Measurements from ENCODE around the gene GRIPAP1. TPM values are rescaled to one million over a fixed set of nuclear protein-coding genes. Genes with fewer than 3 reads are reported as not detected.
A peak's percentile ranks its signal among the peaks of the same experiment; 100 is the strongest.

Gene GRIPAP1
- total RNA-seq, 5 donors from 2014 or later (not counting 1 experiment from before 2014, with no cell fraction given), result 85.2 to 123 (median 104) TPM

GRCh38 chrX:48942895-48943294 lies 59.2 kb downstream of the GRIPAP1 start:
- Histone ChIP-seq H3K4me3 (ENCODE audit: control insufficient read depth in 1 of 2, extremely low read depth in 1 of 2, low read length in 1 of 2) (no peak overlapping the region), H3K9me3 (no peaks in the 10 kb centered on the region), H3K27ac (ENCODE audit: low read length) (peak overlapping the region; percentile 38), H3K4me1 (ENCODE audit: control insufficient read depth in 1 of 2, extremely low read depth in 1 of 2, insufficient read depth in 2 of 2, low read length in 2 of 2) (peaks cover 12 to 77% of the 10 kb centered on the region in 2 experiments), H3K27me3 (replicated peaks in 1 of 2; ENCODE audit: control insufficient read depth in 2 of 2, extremely low read depth in 1 of 2, insufficient read depth in 2 of 2, low read length in 1 of 2) (no peaks in the 10 kb centered on the region), H3K36me3 (ENCODE audit: control insufficient read depth in 2 of 2, extremely low read depth in 1 of 2, insufficient read depth in 1 of 2, low read length in 1 of 2) (peaks cover 0 to 18% of the 10 kb centered on the region in 2 donors)
- DNase-seq (no peak), ATAC-seq (replicated peaks in 1 of 4) (no peak)
- POLR2A ChIA-PET, result no interaction called here
- Mint-ChIP-seq H3K27ac (peak overlapping the region; percentile 90 to 95), H3K27me3 (no peaks in the 10 kb centered on the region), H3K4me3 (peak overlapping the region in 2 of 3 donors; percentile 48 to 58), H3K4me1 (peaks cover 81 to 83% (median 81%) of the 10 kb centered on the region in 3 donors), H3K9me3 (no peaks in the 10 kb centered on the region), H3K36me3 (peaks cover 16% of the 10 kb centered on the region)
- CTCF ChIA-PET, result interaction anchor here (0.6 to 1.3 kb wide), 2 partner anchors 22 to 141 kb away, joined by 3 to 4 read pairs; partner anchors contain the start of gene HDAC6 (in 1 of the 2)
- no CpG with 5 or more reads among the region's 2 CpGs for WGBS (ENCODE audit: insufficient coverage)

- Histone ChIP-seq H3K27ac (ENCODE audit: low read length) (peak overlapping the region; percentile 98), H3K36me3 (ENCODE audit: control insufficient read depth in 2 of 2, extremely low read depth in 1 of 2, insufficient read depth in 1 of 2, low read length in 1 of 2) (peaks cover 0 to 12% of the 10 kb centered on the region in 2 donors), H3K4me1 (ENCODE audit: control insufficient read depth in 1 of 2, extremely low read depth in 1 of 2, insufficient read depth in 2 of 2, low read length in 2 of 2) (peaks cover 24 to 89% of the 10 kb centered on the region in 2 experiments), H3K27me3 (replicated peaks in 1 of 2; ENCODE audit: control insufficient read depth in 2 of 2, extremely low read depth in 1 of 2, insufficient read depth in 2 of 2, low read length in 1 of 2) (no peaks in the 10 kb centered on the region), H3K9me3 (no peaks in the 10 kb centered on the region), H3K4me3 (ENCODE audit: control insufficient read depth in 1 of 2, extremely low read depth in 1 of 2, low read length in 1 of 2) (no peak overlapping the region)
- no CpG with 5 or more reads among the region's 2 CpGs for WGBS (ENCODE audit: insufficient coverage)
- no peak for ATAC-seq (replicated peaks in 1 of 4)
- H3K9me3 Mint-ChIP-seq, result no peaks in the 10 kb centered on the region
- H3K27me3 Mint-ChIP-seq, result no peaks in the 10 kb centered on the region
- peaks cover 88 to 93% (median 90%) of the 10 kb centered on the region in 3 donors for H3K4me1 Mint-ChIP-seq
- no peak for DNase-seq
- peak overlapping the region; percentile 92 to 99 for H3K27ac Mint-ChIP-seq
- H3K36me3 Mint-ChIP-seq, result peaks cover 18% of the 10 kb centered on the region
- ChIA-PET CTCF (interaction anchor here (0.8 to 2.2 kb wide), 6 partner anchors 9 to 292 kb away, joined by 3 to 7 read pairs (median 4); no protein-coding TSS in a partner anchor), POLR2A (interaction anchor here (0.6 to 3.5 kb wide), 6 partner anchors 12 to 702 kb away, joined by 3 to 23 read pairs (median 4); partner anchors contain the start of genes OTUD5 (in 1 of the 2), PQBP1 (in 1 of the 2) and TIMM17B (in 1 of the 2))
- H3K4me3 Mint-ChIP-seq, result peak overlapping the region in 2 of 3 donors; percentile 70 to 76
Observed at GRCh38 chrX:48940404-48940955, 61.6 kb downstream of the GRIPAP1 start.

- POLR2A ChIA-PET, result interaction anchor here (0.6 to 3.5 kb wide), 9 partner anchors 9 to 703 kb away, joined by 3 to 23 read pairs (median 4); partner anchors contain the start of genes GRIPAP1 (in 1 of the 2), OTUD5 (in 1 of the 2), PQBP1 (in 1 of the 2) and TIMM17B (in 1 of the 2)
- no peaks in the 10 kb centered on the region for H3K9me3 Mint-ChIP-seq
Observed at GRCh38 chrX:48939524-48940228, 62.4 kb downstream of the GRIPAP1 start.

GRCh38 chrX:48938721-48939425 lies 63.2 kb downstream of the GRIPAP1 start:
- Histone ChIP-seq H3K4me3 (ENCODE audit: control insufficient read depth in 1 of 2, extremely low read depth in 1 of 2, low read length in 1 of 2) (peak overlapping the region in 1 of 2 donors; percentile 14), H3K36me3 (ENCODE audit: control insufficient read depth in 2 of 2, extremely low read depth in 1 of 2, insufficient read depth in 1 of 2, low read length in 1 of 2) (peaks cover 0 to 20% of the 10 kb centered on the region in 2 donors), H3K4me1 (ENCODE audit: control insufficient read depth in 1 of 2, extremely low read depth in 1 of 2, insufficient read depth in 2 of 2, low read length in 2 of 2) (peaks cover 33 to 93% of the 10 kb centered on the region in 2 experiments), H3K27ac (ENCODE audit: low read length) (peak overlapping the region; percentile 98), H3K27me3 (replicated peaks in 1 of 2; ENCODE audit: control insufficient read depth in 2 of 2, extremely low read depth in 1 of 2, insufficient read depth in 2 of 2, low read length in 1 of 2) (no peaks in the 10 kb centered on the region), H3K9me3 (no peaks in the 10 kb centered on the region)
- H3K27me3 Mint-ChIP-seq, result no peaks in the 10 kb centered on the region
- H3K4me1 Mint-ChIP-seq, result peaks cover 96 to 98% (median 97%) of the 10 kb centered on the region in 3 donors
- POLR2A ChIA-PET, result interaction anchor here (0.6 to 3.5 kb wide), 9 partner anchors 8 to 262 kb away, joined by 3 to 23 read pairs (median 4); partner anchors contain the start of genes GRIPAP1 (in 1 of the 2), OTUD5 (in 1 of the 2), PQBP1 (in 1 of the 2) and TIMM17B (in 1 of the 2)
- no peaks in the 10 kb centered on the region for H3K9me3 Mint-ChIP-seq
- ATAC-seq (replicated peaks in 1 of 4), result peak; percentile 11 to 64 (median 27)
- H3K4me3 Mint-ChIP-seq, result peak overlapping the region; percentile 67 to 76 (median 70)
- H3K36me3 Mint-ChIP-seq, result peaks cover 28% of the 10 kb centered on the region
- CTCF ChIA-PET, result interaction anchor here in 1 of 2 donors (0.9 to 2.2 kb wide), 3 partner anchors 18 to 27 kb away, joined by 3 to 7 read pairs (median 5); partner anchors contain the start of gene SLC35A2
- H3K27ac Mint-ChIP-seq, result peak overlapping the region; percentile 92 to 99
- peak in 33 of 35 experiments; percentile 37 to 90 (median 78) for DNase-seq
- no CpG with 5 or more reads among the region's 1 CpG for WGBS (ENCODE audit: insufficient coverage)

More at GRCh38 chrX:48939524-48940228, 62.4 kb downstream of the GRIPAP1 start:
- WGBS (ENCODE audit: insufficient coverage), result no CpG with 5 or more reads among the region's 3 CpGs
- peak overlapping the region; percentile 92 to 99 for H3K27ac Mint-ChIP-seq
- CTCF ChIA-PET, result interaction anchor here (0.8 to 2.2 kb wide), 7 partner anchors 10 to 291 kb away, joined by 3 to 7 read pairs (median 4); partner anchors contain the start of gene SLC35A2 (in 1 of the 2)
- H3K4me1 ChIP-seq (ENCODE audit: control insufficient read depth in 1 of 2, extremely low read depth in 1 of 2, insufficient read depth in 2 of 2, low read length in 2 of 2), result peaks cover 31 to 93% of the 10 kb centered on the region in 2 experiments
- H3K9me3 ChIP-seq, result no peaks in the 10 kb centered on the region
- H3K4me3 ChIP-seq (ENCODE audit: control insufficient read depth in 1 of 2, extremely low read depth in 1 of 2, low read length in 1 of 2), result peak overlapping the region in 1 of 2 donors; percentile 14
- ATAC-seq (replicated peaks in 1 of 4) (peak; percentile 16 to 28 (median 20)), DNase-seq (peak in 18 of 35 experiments; percentile 10 to 59 (median 36))
- H3K27me3 Mint-ChIP-seq, result no peaks in the 10 kb centered on the region
- H3K27ac ChIP-seq (ENCODE audit: low read length), result peak overlapping the region; percentile 98
- peak overlapping the region; percentile 67 to 76 (median 70) for H3K4me3 Mint-ChIP-seq
- H3K36me3 Mint-ChIP-seq, result peaks cover 22% of the 10 kb centered on the region
- peaks cover 95 to 98% (median 96%) of the 10 kb centered on the region in 3 donors for H3K4me1 Mint-ChIP-seq
- peaks cover 0 to 12% of the 10 kb centered on the region in 2 donors for H3K36me3 ChIP-seq (ENCODE audit: control insufficient read depth in 2 of 2, extremely low read depth in 1 of 2, insufficient read depth in 1 of 2, low read length in 1 of 2)
- no peaks in the 10 kb centered on the region for H3K27me3 ChIP-seq (replicated peaks in 1 of 2; ENCODE audit: control insufficient read depth in 2 of 2, extremely low read depth in 1 of 2, insufficient read depth in 2 of 2, low read length in 1 of 2)

- H3K27ac ChIP-seq (ENCODE audit: low read length), result peak overlapping the region; percentile 98
- DNase-seq (peak; percentile 76 to 97 (median 93)), ATAC-seq (replicated peaks in 1 of 4) (peak; percentile 70 to 82 (median 78))
- H3K36me3 Mint-ChIP-seq, result peaks cover 26% of the 10 kb centered on the region
- no peaks in the 10 kb centered on the region for H3K27me3 ChIP-seq (replicated peaks in 1 of 2; ENCODE audit: control insufficient read depth in 2 of 2, extremely low read depth in 1 of 2, insufficient read depth in 2 of 2, low read length in 1 of 2)
- H3K27ac Mint-ChIP-seq, result peak overlapping the region; percentile 92 to 99
- ChIA-PET CTCF (interaction anchor here (0.7 to 1.9 kb wide), 17 partner anchors 9 to 398 kb away, joined by 3 to 10 read pairs (median 4); partner anchors contain the start of genes OTUD5 (in 1 of the 2), PQBP1 (in 1 of the 2), RBM3 (in 1 of the 2) and SLC35A2 (in 1 of the 2)), POLR2A (interaction anchor here (0.5 to 1.9 kb wide), 14 partner anchors 10 to 945 kb away, joined by 3 to 10 read pairs (median 4); partner anchors contain the start of genes GRIPAP1 (in 1 of the 2), PQBP1 (in 1 of the 2), SLC35A2 (in 1 of the 2) and TIMM17B (in 1 of the 2))
- peak overlapping the region; percentile 70 to 84 (median 76) for H3K4me3 Mint-ChIP-seq
- peaks cover 87% of the 10 kb centered on the region in 3 donors for H3K4me1 Mint-ChIP-seq
- peaks cover 31 to 84% of the 10 kb centered on the region in 2 experiments for H3K4me1 ChIP-seq (ENCODE audit: control insufficient read depth in 1 of 2, extremely low read depth in 1 of 2, insufficient read depth in 2 of 2, low read length in 2 of 2)
- peak overlapping the region; percentile 45 to 55 for H3K4me3 ChIP-seq (ENCODE audit: control insufficient read depth in 1 of 2, extremely low read depth in 1 of 2, low read length in 1 of 2)
- H3K9me3 Mint-ChIP-seq, result no peaks in the 10 kb centered on the region
- H3K9me3 ChIP-seq, result no peaks in the 10 kb centered on the region
- H3K36me3 ChIP-seq (ENCODE audit: control insufficient read depth in 2 of 2, extremely low read depth in 1 of 2, insufficient read depth in 1 of 2, low read length in 1 of 2), result peaks cover 0 to 15% of the 10 kb centered on the region in 2 donors
- 0% methylated on average over 2 of the region's 9 CpGs for whole genome bisulfite sequencing (ENCODE audit: insufficient coverage)
- H3K27me3 Mint-ChIP-seq, result no peaks in the 10 kb centered on the region
Observed at GRCh38 chrX:48937054-48937907, 64.8 kb downstream of the GRIPAP1 start.

All from T-cell (primary cell).